ENCODE data around the gene MIB2. TPM values are rescaled to one million over a fixed set of nuclear protein-coding genes. Genes with fewer than 3 reads are reported as not detected.

The MIB2 gene
- total and polyA plus RNA-seq, 10 of the 15 experiments (the other 5 are each of a cell fraction or from before 2014, with no cell fraction given), result 0.42 to 26.8 (median 10.9) TPM; not detected in 1

DNA sequence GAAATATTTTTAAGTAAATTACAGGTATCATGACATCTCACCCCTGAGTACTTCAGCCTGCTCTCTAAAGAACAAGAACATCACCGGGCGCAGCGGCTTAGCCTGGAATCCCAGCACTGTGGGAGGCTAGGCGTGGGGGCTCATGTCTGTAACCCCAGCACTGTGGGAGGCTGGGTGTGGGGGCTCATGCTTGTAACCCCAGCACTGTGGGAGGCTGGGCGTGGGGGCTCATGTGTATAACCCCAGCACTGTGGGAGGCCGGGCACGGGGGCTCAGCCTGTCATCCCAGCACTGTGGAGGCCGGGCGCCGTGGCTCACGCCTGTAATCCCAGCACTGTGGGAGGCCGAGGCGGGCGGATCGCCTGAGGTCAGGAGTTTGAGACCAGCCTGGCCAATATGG is 51.2 kb downstream of the MIB2 start:
- POLR2A ChIA-PET, result no interaction called here
- CTCF ChIA-PET, result interaction anchor here (2.3 kb wide), 1 partner anchor 12 kb away, joined by 13 read pairs; no protein-coding TSS in a partner anchor
- SMC1A ChIA-PET (ENCODE audit: uncharacterized antibody, unreplicated experiment), result no interaction called here
- ATAC-seq (no peak), FAIRE-seq (no peak), DNase-seq (ENCODE audit: low read depth, low spot score) (no peak)
- 97% methylated on average over 12 of the region's 15 CpGs for WGBS (ENCODE audit: insufficient coverage, insufficient replicate concordance, low lambda C conversion rate, missing lambda C conversion rate)
- RAD21 ChIA-PET (ENCODE audit: unreplicated experiment), result no interaction called here
- intact Hi-C loops (cut with micrococcal nuclease; ENCODE audit: unreplicated experiment), result no loop called here
- Histone ChIP-seq H4K20me1 (ENCODE audit: control insufficient read depth, insufficient read depth) (no peaks in the 10 kb centered on the region), H3K4me2 (ENCODE audit: control insufficient read depth, insufficient read depth) (no peak overlapping the region), H3K27me3 (replicated peaks in 1 of 2; ENCODE audit: control insufficient read depth in 2 of 2, insufficient read depth in 2 of 2, low read length in 1 of 2) (no peaks in the 10 kb centered on the region), H3K4me1 (ENCODE audit: control insufficient read depth, insufficient read depth, low read length) (no peaks in the 10 kb centered on the region), H3K9ac (ENCODE audit: control insufficient read depth, insufficient read depth, low read length) (no peak overlapping the region), H3K36me3 (ENCODE audit: control insufficient read depth in 2 of 2, insufficient read depth in 2 of 2, low read length in 1 of 2) (peaks cover 8 to 10% of the 10 kb centered on the region in 2 experiments), H3K4me3 (no peak overlapping the region), H3K27ac (ENCODE audit: control insufficient read depth, insufficient read depth) (no peak overlapping the region), H2AFZ (ENCODE audit: control insufficient read depth, low read depth, low read length) (no peak overlapping the region), H3K9me3 (replicated peaks; ENCODE audit: control insufficient read depth, insufficient read depth, low read length) (no peaks in the 10 kb centered on the region), H3K79me2 (ENCODE audit: control insufficient read depth, insufficient read depth, low read length) (no peaks in the 10 kb centered on the region; the same call in 1 of the 2 replicates)
- BruUV-seq (replicated peaks), result no TSS peak
- in situ Hi-C loops (cut with MboI), result no loop called here
- TF ChIP-seq JUNB (IDR thresholded peaks at IDR 0.05), result no peak
- no peak for TF ChIP-seq KDM1A (IDR thresholded peaks at IDR 0.05; ENCODE audit: borderline replicate concordance)
- no peak for TF ChIP-seq YY1 (IDR thresholded peaks at IDR 0.05; ENCODE audit: low read depth, low read length)
- TF ChIP-seq HCFC1 (IDR thresholded peaks at IDR 0.05; ENCODE audit: low read length), result no peak
- no peak for TF ChIP-seq MXI1 (IDR thresholded peaks at IDR 0.05; ENCODE audit: low read depth, low read length)
- no peak for TF ChIP-seq PAX5 (IDR thresholded peaks at IDR 0.05; ENCODE audit: borderline replicate concordance, low read depth, low read length)
- no peak for TF ChIP-seq ZNF274 (IDR thresholded peaks at IDR 0.05; ENCODE audit: insufficient read depth, insufficient read length)
- no peak for TF ChIP-seq EED (IDR thresholded peaks at IDR 0.05; ENCODE audit: low read depth)
- TF ChIP-seq HDAC6 (IDR thresholded peaks at IDR 0.05; ENCODE audit: unreplicated experiment), result no peak
- no peak for TF ChIP-seq NR2F1 (conservative IDR thresholded peaks at IDR 0.05)
- TF ChIP-seq NR2C2 (IDR thresholded peaks at IDR 0.05; ENCODE audit: borderline replicate concordance, control insufficient read depth, insufficient read length, low read depth), result no peak
- no peak for TF ChIP-seq MYB (IDR thresholded peaks at IDR 0.05; ENCODE audit: borderline replicate concordance, low read depth, low read length)
- TF ChIP-seq, protein P1, sequence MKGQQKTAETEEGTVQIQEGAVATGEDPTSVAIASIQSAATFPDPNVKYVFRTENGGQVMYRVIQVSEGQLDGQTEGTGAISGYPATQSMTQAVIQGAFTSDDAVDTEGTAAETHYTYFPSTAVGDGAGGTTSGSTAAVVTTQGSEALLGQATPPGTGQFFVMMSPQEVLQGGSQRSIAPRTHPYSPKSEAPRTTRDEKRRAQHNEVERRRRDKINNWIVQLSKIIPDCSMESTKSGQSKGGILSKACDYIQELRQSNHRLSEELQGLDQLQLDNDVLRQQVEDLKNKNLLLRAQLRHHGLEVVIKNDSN (IDR thresholded peaks at IDR 0.05; ENCODE audit: borderline replicate concordance, extremely low read length, insufficient read depth, low read depth, low read length), result no peak
- TF ChIP-seq CBFB (IDR thresholded peaks at IDR 0.05; ENCODE audit: low read depth), result no peak
- TF ChIP-seq, protein P2, sequence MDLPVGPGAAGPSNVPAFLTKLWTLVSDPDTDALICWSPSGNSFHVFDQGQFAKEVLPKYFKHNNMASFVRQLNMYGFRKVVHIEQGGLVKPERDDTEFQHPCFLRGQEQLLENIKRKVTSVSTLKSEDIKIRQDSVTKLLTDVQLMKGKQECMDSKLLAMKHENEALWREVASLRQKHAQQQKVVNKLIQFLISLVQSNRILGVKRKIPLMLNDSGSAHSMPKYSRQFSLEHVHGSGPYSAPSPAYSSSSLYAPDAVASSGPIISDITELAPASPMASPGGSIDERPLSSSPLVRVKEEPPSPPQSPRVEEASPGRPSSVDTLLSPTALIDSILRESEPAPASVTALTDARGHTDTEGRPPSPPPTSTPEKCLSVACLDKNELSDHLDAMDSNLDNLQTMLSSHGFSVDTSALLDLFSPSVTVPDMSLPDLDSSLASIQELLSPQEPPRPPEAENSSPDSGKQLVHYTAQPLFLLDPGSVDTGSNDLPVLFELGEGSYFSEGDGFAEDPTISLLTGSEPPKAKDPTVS (IDR thresholded peaks at IDR 0.05; ENCODE audit: low read depth, low read length), result no peak
